H9 (cell line): Measurements from ENCODE around the gene SULT1C3. TPM values are rescaled to one million over a fixed set of nuclear protein-coding genes. Genes with fewer than 3 reads are reported as not detected.

Experiments
- DNase-seq: peaks from one replicate; pipeline ENCODE4 v3.0.0-alpha.2; 2017
- H2AFZ ChIP-seq: one replicate; pipeline ENCODE4 v1.6.1; 2013; ENCODE audit warnings: mild to moderate bottlenecking, low read length, control low read depth, moderate library complexity
- H2AK5ac ChIP-seq: 2 replicates; pipeline ENCODE4 v1.6.1; 2013; ENCODE audit warnings: low read length, control low read depth, mixed read lengths; ENCODE audit not compliant: insufficient read length
- H2BK120ac ChIP-seq: one replicate; pipeline ENCODE4 v1.6.1; 2013; ENCODE audit warnings: low read depth, mild to moderate bottlenecking, low read length, control low read depth, inconsistent platforms; ENCODE audit not compliant: poor library complexity, severe bottlenecking
- H2BK12ac ChIP-seq: 2 replicates; pipeline ENCODE4 v1.6.1; 2013; ENCODE audit warnings: low read length, control low read depth, mixed read lengths, low read depth; ENCODE audit not compliant: insufficient read length
- H2BK15ac ChIP-seq: 2 replicates; pipeline ENCODE4 v1.6.1; 2013; ENCODE audit warnings: low read depth, low read length, control low read depth
- H2BK20ac ChIP-seq: one replicate; pipeline ENCODE4 v1.6.1; 2013; ENCODE audit warnings: low read depth, mild to moderate bottlenecking, low read length, control low read depth, inconsistent platforms; ENCODE audit not compliant: poor library complexity, severe bottlenecking
- H2BK5ac ChIP-seq: 2 replicates; pipeline ENCODE4 v1.6.1; 2013; ENCODE audit warnings: low read length, control low read depth, mixed read lengths; ENCODE audit not compliant: insufficient read length
- H3K14ac ChIP-seq: 2 replicates; pipeline ENCODE4 v1.6.1; 2013; ENCODE audit warnings: low read length, control low read depth; ENCODE audit not compliant: insufficient read depth
- H3K18ac ChIP-seq: 2 replicates; pipeline ENCODE4 v1.6.1; 2013; ENCODE audit warnings: low read depth, mild to moderate bottlenecking, mixed read lengths, low read length, control low read depth; ENCODE audit not compliant: insufficient read length
- H3K23ac ChIP-seq: 2 replicates; pipeline ENCODE4 v1.6.1; 2013; ENCODE audit warnings: low read length, control low read depth, mixed read lengths, low read depth; ENCODE audit not compliant: insufficient read length
- H3K23me2 ChIP-seq: 2 replicates; pipeline ENCODE4 v1.6.1; 2013; ENCODE audit warnings: low read depth, mild to moderate bottlenecking, mixed read lengths, low read length, control low read depth; ENCODE audit not compliant: insufficient read length, poor library complexity, severe bottlenecking
- H3K27ac ChIP-seq: 2 replicates; pipeline ENCODE4 v1.5.1; 2013; ENCODE audit warnings: low read length, control low read depth, mixed read lengths, low read depth; ENCODE audit not compliant: insufficient read length
- H3K27me3 ChIP-seq: 2 replicates; pipeline ENCODE4 v1.6.1; 2013; ENCODE audit warnings: low read length, control low read depth, inconsistent platforms; ENCODE audit not compliant: insufficient read depth
- H3K4ac ChIP-seq: 2 replicates; pipeline ENCODE4 v1.6.1; 2013; ENCODE audit warnings: low read depth, mild to moderate bottlenecking, control low read depth, inconsistent platforms, low read length, moderate library complexity
- H3K4me1 ChIP-seq: 2 replicates; pipeline ENCODE4 v1.6.1; 2013; ENCODE audit warnings: low read length, control low read depth, inconsistent platforms; ENCODE audit not compliant: insufficient read depth
- H3K4me2 ChIP-seq: 2 replicates; pipeline ENCODE4 v1.6.1; 2013; ENCODE audit warnings: low read length, control low read depth, mixed read lengths; ENCODE audit not compliant: insufficient read length, insufficient read depth
- H3K56ac ChIP-seq: 2 replicates; pipeline ENCODE4 v1.6.1; 2013; ENCODE audit warnings: low read depth, mild to moderate bottlenecking, mixed read lengths, low read length, control low read depth; ENCODE audit not compliant: insufficient read length
- H3K79me1 ChIP-seq: 2 replicates; pipeline ENCODE4 v1.6.1; 2013; ENCODE audit warnings: low read depth, mild to moderate bottlenecking, moderate library complexity, low read length, control low read depth, inconsistent platforms; ENCODE audit not compliant: insufficient read depth, poor library complexity, severe bottlenecking
- H3K79me2 ChIP-seq: 2 replicates; pipeline ENCODE4 v1.6.1; 2013; ENCODE audit warnings: low read length, control low read depth, inconsistent platforms; ENCODE audit not compliant: insufficient read depth
- H3K9ac ChIP-seq: 2 replicates; pipeline ENCODE4 v1.6.1; 2013; ENCODE audit warnings: low read length, control low read depth, mixed read lengths; ENCODE audit not compliant: insufficient read length; ENCODE audit errors: extremely low read depth
- H3K9me3 ChIP-seq: one replicate; pipeline ENCODE4 v1.6.1; 2013; ENCODE audit warnings: low read depth, low read length, inconsistent platforms; ENCODE audit not compliant: control insufficient read depth
- H3T11ph ChIP-seq: one replicate; pipeline ENCODE4 v1.6.1; 2013; ENCODE audit warnings: mild to moderate bottlenecking, low read length, control low read depth, inconsistent platforms
- H4K20me1 ChIP-seq: one replicate; pipeline ENCODE4 v1.6.1; 2013; ENCODE audit not compliant: control insufficient read depth, insufficient read length, insufficient read depth
- H4K5ac ChIP-seq: 2 replicates; pipeline ENCODE4 v1.6.1; 2013; ENCODE audit warnings: low read depth, mild to moderate bottlenecking, mixed read lengths, low read length, control low read depth; ENCODE audit not compliant: insufficient read length
- H4K8ac ChIP-seq: replicated peaks from 2 replicates; pipeline ENCODE4 v1.6.1; 2013; ENCODE audit warnings: low read length, control low read depth, mixed read lengths, low read depth; ENCODE audit not compliant: insufficient read length
- H4K91ac ChIP-seq: 2 replicates; pipeline ENCODE4 v1.6.1; 2013; ENCODE audit warnings: low read depth, mild to moderate bottlenecking, moderate library complexity, mixed read lengths, low read length, control low read depth; ENCODE audit not compliant: insufficient read length
- H3K27ac Mint-ChIP-seq, 3 experiments: 2 replicates in 2 of 3; 3 replicates in 1 of 3; pipeline ENCODE4 v1.8.0; 2020 to 2021; ENCODE audit warnings: mixed read lengths in 3 of 3, mild to moderate bottlenecking in 1 of 3, moderate library complexity in 1 of 3
- H3K27me3 Mint-ChIP-seq: 2 replicates; pipeline ENCODE4 v1.8.0; 2021; ENCODE audit warnings: low read depth, mild to moderate bottlenecking, moderate library complexity, mixed read lengths
- H3K36me3 Mint-ChIP-seq, 3 experiments: 2 replicates in 2 of 3; 3 replicates in 1 of 3; pipeline ENCODE4 v1.8.0; 2020 to 2021; ENCODE audit warnings: low read depth in 3 of 3, mixed read lengths in 3 of 3; ENCODE audit not compliant: insufficient read depth in 1 of 3
- H3K4me1 Mint-ChIP-seq, 2 experiments: 2 replicates each; pipeline ENCODE4 v1.8.0; 2020; ENCODE audit warnings: mixed read lengths in 2 of 2
- H3K4me3 Mint-ChIP-seq, 2 experiments: 2 replicates in 1 of 2; 3 replicates in 1 of 2; pipeline ENCODE4 v1.8.0; 2020 to 2021; ENCODE audit warnings: mild to moderate bottlenecking in 2 of 2, mixed read lengths in 2 of 2, moderate library complexity in 1 of 2
- H3K9me3 Mint-ChIP-seq, 2 experiments: 2 replicates in 1 of 2; 3 replicates in 1 of 2; pipeline ENCODE4 v1.8.0; 2020; ENCODE audit warnings: mild to moderate bottlenecking in 2 of 2, mixed read lengths in 2 of 2, moderate library complexity in 1 of 2
- CTCF ChIP-seq: fragments of 200-600 bp; sonication (generic); conservative IDR thresholded peaks from 3 replicates; pipeline ENCODE4 v1.8.0; 2021; ENCODE audit warnings: antibody characterized with exemption, mild to moderate bottlenecking
- WGBS: extraction: QIAGEN DNeasy Blood & Tissue Kit; methylation state at CpG from one replicate; pipeline ENCODE4 v1.1.7; 2013; ENCODE audit warnings: missing lambda C conversion rate, low lambda C conversion rate, mixed read lengths; ENCODE audit not compliant: insufficient read length; ENCODE audit errors: extremely low coverage; 5-methylcytosine and 5-hydroxymethylcytosine counted together
- total RNA-seq: library from RNA; stranded (reverse); gene quantifications from 2 replicates; pipeline ENCODE4 v1.2.1, GENCODE V29; 2021

SULT1C3 gene
- total RNA-seq, 1 experiment from 2014 or later, result not detected

GRCh38 chr2:108305901-108306300, 66.1 kb downstream of the SULT1C3 start:
- Mint-ChIP-seq H3K36me3 (peaks cover 0 to 2% (median 0%) of the 10 kb centered on the region in 3 experiments; a peak in 2 of 7 replicates), H3K9me3 (peaks cover 0 to under 1% of the 10 kb centered on the region in 2 experiments; a peak in 1 of 5 replicates), H3K27ac (no peak overlapping the region), H3K27me3 (no peaks in the 10 kb centered on the region; the same call in 1 of the 2 replicates), H3K4me3 (no peak overlapping the region), H3K4me1 (no peaks in the 10 kb centered on the region)
- H3K23ac ChIP-seq, result no peak overlapping the region
- no peak overlapping the region for H4K5ac ChIP-seq
- no peak overlapping the region for H4K8ac ChIP-seq
- H3K27me3 ChIP-seq, result no peaks in the 10 kb centered on the region
- H2AK5ac ChIP-seq, result no peak overlapping the region
- H3K4ac ChIP-seq, result no peak overlapping the region
- no peak overlapping the region for H3K56ac ChIP-seq
- H2BK12ac ChIP-seq, result no peak overlapping the region
- H3T11ph ChIP-seq, result no peak overlapping the region
- H3K18ac ChIP-seq, result no peak overlapping the region
- no peak overlapping the region for H4K91ac ChIP-seq
- TF ChIP-seq CTCF, result no peak
- no peak overlapping the region for H3K9ac ChIP-seq
- H2BK15ac ChIP-seq, result no peak overlapping the region
- no peaks in the 10 kb centered on the region for H3K79me1 ChIP-seq
- no peaks in the 10 kb centered on the region for H3K4me1 ChIP-seq
- H2AFZ ChIP-seq, result no peak overlapping the region
- no peaks in the 10 kb centered on the region for H3K79me2 ChIP-seq
- no peak overlapping the region for H2BK5ac ChIP-seq
- no peaks in the 10 kb centered on the region for H3K23me2 ChIP-seq
- H3K14ac ChIP-seq, result no peak overlapping the region
- H3K27ac ChIP-seq, result no peak overlapping the region
- WGBS, result no CpG with 5 or more reads among the region's 2 CpGs
- H2BK20ac ChIP-seq, result no peak overlapping the region
- no peaks in the 10 kb centered on the region for H3K9me3 ChIP-seq
- no peak overlapping the region for H2BK120ac ChIP-seq
- H3K4me2 ChIP-seq, result no peak overlapping the region
- H4K20me1 ChIP-seq, result no peaks in the 10 kb centered on the region
- DNase-seq, result no peak
